ENCODE results near the gene LIMS1.
A peak's percentile ranks its signal among the peaks of the same experiment; 100 is the strongest.
"Not testable (repeated sequence)": the region's sequence is repeated elsewhere in the genome, so short reads cannot be mapped to it uniquely, and the experiment has no call there.

Gene LIMS1

DNA sequence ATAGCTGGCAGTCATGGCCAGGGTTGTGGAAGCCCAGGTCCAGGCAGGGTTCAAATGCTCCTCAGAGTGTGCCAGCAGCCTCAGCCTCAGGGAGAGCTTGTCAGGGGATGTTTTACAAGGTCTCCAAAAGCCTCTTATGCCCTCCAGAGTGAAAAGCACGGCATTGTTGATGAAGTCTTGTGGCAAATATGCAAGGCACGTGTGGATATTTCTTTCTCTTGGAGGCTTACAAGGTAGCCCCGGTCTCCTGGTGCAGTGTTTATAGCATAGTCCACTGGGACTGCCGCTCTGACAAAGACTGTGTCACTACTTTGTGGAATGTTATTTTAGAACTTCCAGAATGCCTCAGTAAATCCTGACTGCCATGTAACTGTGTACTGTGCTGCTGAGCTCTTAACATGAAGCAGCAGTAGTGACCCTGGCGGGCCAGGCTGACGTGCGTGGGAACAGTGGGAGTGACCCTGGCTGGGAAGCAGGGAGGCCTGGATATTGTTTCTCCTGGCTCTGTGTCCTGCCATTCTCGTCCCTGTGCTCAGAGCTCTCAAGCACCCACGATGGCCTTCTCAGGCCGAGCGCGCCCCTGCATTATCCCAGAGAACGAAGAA lies 120.4 kb downstream of the LIMS1 start:
- peak overlapping the region; percentile 54 for H3K27ac ChIP-seq
- not testable (repeated sequence) for DNase-seq (ENCODE audit: low read depth, low spot score)

- DNase-seq (ENCODE audit: low read depth, low spot score); H3K27ac ChIP-seq: not testable (repeated sequence)
Measured at GRCh38 chr2:108655270-108655669, 121.0 kb downstream of the LIMS1 start.

DNA sequence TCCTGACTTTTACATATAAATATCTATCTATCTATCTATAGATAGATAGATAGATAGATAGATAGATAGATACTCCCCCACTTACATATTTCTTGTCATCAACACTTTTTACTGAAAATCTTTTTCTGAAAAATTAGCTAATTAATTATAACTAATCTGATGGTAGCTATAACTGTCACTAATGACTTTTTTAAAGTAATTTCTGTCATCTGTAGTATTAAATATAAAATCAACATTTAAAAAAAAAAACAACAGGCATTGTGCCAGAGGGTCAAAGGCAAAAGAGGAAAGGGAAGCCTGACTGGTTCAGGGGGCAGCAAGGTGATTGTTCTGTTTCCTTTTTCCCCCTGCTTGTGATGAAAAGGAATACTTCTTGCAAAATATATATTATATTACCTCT lies 122.0 kb downstream of the LIMS1 start:
- H3K27ac ChIP-seq; DNase-seq (ENCODE audit: low read depth, low spot score): not testable (repeated sequence)

- not testable (repeated sequence) for H3K27ac ChIP-seq; DNase-seq (ENCODE audit: low read depth, low spot score)
Measured at GRCh38 chr2:108657517-108657916, 123.2 kb downstream of the LIMS1 start.

GRCh38 chr2:108658553-108658952 lies 124.3 kb downstream of the LIMS1 start:
- DNase-seq (ENCODE audit: low read depth, low spot score); H3K27ac ChIP-seq: not testable (repeated sequence)

DNA sequence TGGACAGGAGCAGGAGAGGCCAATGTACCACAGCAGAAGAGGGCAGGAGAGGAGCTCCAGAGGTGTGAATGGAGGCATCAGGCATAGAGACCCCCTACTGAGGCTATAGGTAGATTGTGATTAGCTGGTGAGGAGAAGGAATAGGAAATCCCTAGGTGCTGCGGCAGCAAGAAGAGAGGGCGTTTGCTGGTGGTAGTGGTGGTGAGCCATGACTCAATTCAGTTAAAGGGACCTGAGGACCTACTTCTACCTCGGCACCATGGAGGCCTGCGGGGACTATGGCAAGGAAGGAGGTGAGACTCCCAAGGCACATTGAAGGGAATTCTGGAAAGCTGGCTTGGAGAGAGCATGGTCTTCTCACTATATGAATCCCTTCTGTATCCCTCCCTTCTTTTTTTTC lies 127.2 kb downstream of the LIMS1 start:
- not testable (repeated sequence) for DNase-seq (ENCODE audit: low read depth, low spot score); H3K27ac ChIP-seq

DNA sequence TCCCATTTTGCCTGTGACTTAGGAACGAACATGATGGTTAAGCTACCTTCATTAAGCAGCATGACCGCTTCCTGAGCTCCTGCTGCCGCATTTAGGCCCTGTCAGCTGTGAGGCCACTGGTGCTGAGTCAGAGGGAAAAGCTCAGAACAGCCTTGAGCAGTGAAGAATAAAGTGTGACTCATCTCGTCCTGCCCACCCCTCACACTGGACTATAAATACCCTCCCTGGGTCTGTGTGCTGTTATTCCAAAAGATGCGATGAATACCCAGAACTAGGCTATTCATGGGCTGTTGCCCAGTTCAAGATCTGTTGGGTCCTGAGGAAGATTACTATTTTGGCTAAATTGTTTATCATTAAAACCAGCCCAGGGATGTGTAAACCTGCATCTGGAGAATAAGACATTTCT lies 127.9 kb downstream of the LIMS1 start:
- H3K27ac ChIP-seq; DNase-seq (ENCODE audit: low read depth, low spot score): not testable (repeated sequence)

DNA sequence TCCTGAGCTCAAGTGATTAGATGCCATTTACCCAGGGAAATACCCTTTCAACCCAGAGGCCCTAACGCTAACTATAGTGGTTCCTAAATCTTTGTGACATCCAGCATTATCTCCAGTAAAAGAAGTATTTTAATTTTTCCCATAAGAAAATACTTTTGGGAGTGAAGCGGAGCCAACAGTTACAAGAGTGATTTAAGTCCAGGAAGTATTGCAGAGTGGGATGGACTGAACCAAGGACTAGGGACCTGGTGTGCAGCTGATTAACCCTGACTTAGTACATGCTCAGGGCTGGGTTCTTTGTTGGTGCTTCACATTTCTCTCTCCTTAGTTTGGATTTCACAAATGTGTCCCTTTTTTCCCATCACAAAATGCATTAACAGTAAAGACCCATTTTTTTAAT lies 129.1 kb downstream of the LIMS1 start:
- not testable (repeated sequence) for H3K27ac ChIP-seq; DNase-seq (ENCODE audit: low read depth, low spot score)

GRCh38 chr2:108664089-108664488 lies 129.8 kb downstream of the LIMS1 start:
- H3K27ac ChIP-seq; DNase-seq (ENCODE audit: low read depth, low spot score): not testable (repeated sequence)

- H3K27ac ChIP-seq, result not testable (repeated sequence)
Measured at GRCh38 chr2:108664979-108665378, 130.7 kb downstream of the LIMS1 start.

GRCh38 chr2:108665975-108666374 lies 131.7 kb downstream of the LIMS1 start:
- DNase-seq (ENCODE audit: low read depth, low spot score); H3K27ac ChIP-seq: not testable (repeated sequence)

More at GRCh38 chr2:108664979-108665378, 130.7 kb downstream of the LIMS1 start:
- DNase-seq (ENCODE audit: low read depth, low spot score), result not testable (repeated sequence)

GRCh38 chr2:108667140-108667539 lies 132.9 kb downstream of the LIMS1 start:
- H3K27ac ChIP-seq; DNase-seq (ENCODE audit: low read depth, low spot score): not testable (repeated sequence)

DNA sequence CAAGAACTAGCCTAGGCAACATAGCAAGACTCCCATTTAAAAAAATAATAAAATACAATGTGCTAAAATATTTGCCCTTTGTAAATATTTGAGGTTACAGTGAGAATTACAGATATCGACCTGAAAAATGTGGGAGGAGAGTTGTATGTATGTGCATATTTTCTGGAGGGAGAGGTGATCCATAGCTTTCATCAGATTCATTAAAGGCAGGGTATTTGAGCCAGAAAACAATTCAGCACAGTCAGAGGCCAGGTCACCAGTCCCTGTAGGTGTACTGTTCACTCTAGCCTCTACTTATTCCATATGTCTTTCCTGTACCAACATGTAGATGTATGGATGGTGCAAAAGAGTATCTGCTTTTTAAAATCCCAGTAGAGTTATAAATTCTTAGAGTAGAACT lies 136.0 kb downstream of the LIMS1 start:
- not testable (repeated sequence) for H3K27ac ChIP-seq; DNase-seq (ENCODE audit: low read depth, low spot score)

- H3K27ac ChIP-seq; DNase-seq (ENCODE audit: low read depth, low spot score): not testable (repeated sequence)
Measured at GRCh38 chr2:108672200-108672805, 138.0 kb downstream of the LIMS1 start.

DNA sequence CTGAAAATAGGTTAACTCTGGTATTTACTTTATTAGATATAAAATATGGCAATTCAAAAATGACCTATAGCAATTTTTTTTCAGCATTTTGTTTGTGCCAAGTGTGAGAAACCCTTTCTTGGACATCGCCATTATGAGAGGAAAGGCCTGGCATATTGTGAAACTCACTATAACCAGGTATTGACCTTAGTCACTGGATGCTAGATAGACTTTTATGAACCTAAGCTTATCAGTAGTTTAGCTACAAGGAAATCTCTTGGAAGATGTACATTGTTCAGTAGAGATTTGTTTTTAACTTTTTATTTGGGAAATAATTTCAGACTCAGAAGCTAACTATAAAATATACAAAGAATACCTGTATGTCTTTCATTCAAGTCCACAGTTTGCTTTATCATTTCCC lies 142.3 kb downstream of the LIMS1 start:
- DNase-seq (ENCODE audit: low read depth, low spot score); H3K27ac ChIP-seq: not testable (repeated sequence)

GRCh38 chr2:108677239-108677744 lies 143.0 kb downstream of the LIMS1 start:
- not testable (repeated sequence) for DNase-seq (ENCODE audit: low read depth, low spot score); H3K27ac ChIP-seq

DNA sequence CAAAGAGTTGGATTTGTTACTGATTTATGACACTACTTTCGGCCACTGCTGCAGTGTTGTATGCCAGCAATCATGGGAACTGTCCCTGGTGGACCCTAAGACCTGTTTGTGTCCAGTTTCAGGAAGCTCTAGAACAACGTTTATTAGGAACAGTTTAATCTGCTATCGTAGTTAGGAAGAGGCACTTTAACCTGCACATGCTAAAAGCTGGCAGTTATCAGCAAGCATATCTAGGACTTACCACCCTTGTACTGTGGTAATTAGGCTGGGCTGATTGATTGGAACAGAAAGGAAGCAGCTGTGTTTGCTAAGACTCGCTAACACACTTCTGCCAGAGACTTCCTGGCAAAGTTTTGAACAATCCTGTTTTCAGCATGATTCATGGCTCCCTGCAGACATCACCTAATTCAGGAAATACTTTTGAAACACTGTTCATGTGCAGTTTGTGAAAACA lies 144.0 kb downstream of the LIMS1 start:
- peak overlapping the region; percentile 47 for H3K27ac ChIP-seq
- peak; percentile 14 for DNase-seq (ENCODE audit: low read depth, low spot score)

DNA sequence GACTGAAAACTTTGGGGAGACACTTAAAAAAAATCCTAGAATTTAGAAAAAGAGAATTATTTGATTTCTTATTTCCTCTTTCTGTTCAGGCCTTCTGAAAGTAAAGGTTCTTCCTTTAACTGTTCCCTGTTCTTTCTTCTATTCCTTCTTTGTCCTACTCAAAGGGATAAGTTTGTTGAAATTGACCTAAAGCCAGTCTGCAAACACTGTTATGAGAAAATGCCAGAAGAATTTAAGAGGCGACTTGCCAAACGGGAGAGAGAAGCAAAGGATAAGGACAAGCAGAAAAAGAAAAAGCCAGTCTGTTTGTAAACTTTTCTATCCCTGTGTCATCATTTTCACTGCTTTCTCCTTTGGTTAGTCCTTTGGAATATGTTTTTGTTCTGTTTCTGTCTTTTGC lies 146.5 kb downstream of the LIMS1 start:
- not testable (repeated sequence) for DNase-seq (ENCODE audit: low read depth, low spot score); H3K27ac ChIP-seq

GRCh38 chr2:108688818-108689756 lies 154.8 kb downstream of the LIMS1 start:
- DNase-seq (ENCODE audit: low read depth, low spot score); H3K27ac ChIP-seq: not testable (repeated sequence)

DNA sequence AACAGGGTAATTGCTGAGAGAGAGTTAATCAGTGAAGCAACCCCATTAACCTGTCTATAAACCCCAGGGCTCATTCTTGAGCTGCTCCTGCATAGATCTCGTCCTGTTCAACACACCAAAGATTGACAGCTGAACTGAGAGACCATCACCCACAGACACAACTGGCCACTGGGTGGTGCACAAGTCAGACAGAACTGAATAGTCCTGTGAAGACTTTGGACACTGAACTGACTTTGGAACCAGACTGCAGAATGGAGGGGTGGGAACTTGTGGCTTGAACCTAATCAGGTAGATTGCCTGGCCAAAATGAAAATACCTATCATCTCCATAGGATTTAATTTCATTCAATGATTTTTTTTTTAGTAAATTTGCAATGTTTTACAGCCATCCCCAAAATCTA lies 155.7 kb downstream of the LIMS1 start:
- not testable (repeated sequence) for DNase-seq (ENCODE audit: low read depth, low spot score); H3K27ac ChIP-seq
